ENCODE results near the gene ATP9A.

DNA sequence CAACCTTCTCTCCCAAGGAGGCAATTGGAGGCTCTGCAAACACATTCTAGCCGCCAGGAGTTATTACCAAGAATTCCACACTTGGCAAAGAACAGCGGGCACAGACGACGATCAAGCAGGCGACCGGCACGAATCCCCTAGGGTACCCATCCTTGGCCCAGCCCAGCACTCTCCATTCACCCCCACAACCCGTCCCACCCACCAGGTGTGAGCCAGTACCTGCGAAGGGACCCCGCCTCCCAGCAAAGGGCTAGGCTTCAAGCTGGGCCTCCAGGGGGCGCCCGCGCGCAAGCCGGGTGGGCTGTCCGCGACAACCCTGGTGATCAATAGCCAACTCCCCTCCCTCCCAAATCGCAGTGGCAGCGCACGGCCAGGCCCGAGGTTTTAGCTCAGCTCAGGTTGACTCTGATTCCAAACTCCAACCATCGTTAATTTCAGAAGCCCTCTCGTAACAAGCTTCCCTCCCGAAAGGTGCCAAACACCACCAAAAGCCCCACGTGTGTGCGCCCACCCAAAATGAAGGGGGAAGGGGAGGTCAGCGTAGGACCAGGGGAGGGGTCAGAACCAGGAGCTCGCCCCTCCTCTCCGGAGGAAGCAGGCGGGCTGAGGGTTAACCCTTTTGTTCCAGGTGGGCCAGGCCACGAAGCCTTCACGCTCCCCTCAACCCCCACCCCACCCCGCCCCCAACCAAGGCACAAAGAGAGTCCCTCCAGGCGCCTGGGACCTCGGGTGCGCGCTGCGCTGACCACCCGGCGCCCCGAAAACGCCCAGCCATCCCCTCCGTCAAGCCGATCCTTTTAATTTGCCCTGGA, 32.1 kb upstream of the ATP9A start:
- TF ChIP-seq, protein P1, sequence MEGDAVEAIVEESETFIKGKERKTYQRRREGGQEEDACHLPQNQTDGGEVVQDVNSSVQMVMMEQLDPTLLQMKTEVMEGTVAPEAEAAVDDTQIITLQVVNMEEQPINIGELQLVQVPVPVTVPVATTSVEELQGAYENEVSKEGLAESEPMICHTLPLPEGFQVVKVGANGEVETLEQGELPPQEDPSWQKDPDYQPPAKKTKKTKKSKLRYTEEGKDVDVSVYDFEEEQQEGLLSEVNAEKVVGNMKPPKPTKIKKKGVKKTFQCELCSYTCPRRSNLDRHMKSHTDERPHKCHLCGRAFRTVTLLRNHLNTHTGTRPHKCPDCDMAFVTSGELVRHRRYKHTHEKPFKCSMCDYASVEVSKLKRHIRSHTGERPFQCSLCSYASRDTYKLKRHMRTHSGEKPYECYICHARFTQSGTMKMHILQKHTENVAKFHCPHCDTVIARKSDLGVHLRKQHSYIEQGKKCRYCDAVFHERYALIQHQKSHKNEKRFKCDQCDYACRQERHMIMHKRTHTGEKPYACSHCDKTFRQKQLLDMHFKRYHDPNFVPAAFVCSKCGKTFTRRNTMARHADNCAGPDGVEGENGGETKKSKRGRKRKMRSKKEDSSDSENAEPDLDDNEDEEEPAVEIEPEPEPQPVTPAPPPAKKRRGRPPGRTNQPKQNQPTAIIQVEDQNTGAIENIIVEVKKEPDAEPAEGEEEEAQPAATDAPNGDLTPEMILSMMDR (conservative IDR thresholded peaks at IDR 0.05): peak; percentile 97
- TF ChIP-seq EZH2 (IDR thresholded peaks at IDR 0.05; ENCODE audit: low read depth): no peak
